ENCODE data around the gene NCK1. TPM values are rescaled to one million over a fixed set of nuclear protein-coding genes. Genes with fewer than 3 reads are reported as not detected.

Gene NCK1
- total RNA-seq, 1 donor: 41.6 TPM

DNA sequence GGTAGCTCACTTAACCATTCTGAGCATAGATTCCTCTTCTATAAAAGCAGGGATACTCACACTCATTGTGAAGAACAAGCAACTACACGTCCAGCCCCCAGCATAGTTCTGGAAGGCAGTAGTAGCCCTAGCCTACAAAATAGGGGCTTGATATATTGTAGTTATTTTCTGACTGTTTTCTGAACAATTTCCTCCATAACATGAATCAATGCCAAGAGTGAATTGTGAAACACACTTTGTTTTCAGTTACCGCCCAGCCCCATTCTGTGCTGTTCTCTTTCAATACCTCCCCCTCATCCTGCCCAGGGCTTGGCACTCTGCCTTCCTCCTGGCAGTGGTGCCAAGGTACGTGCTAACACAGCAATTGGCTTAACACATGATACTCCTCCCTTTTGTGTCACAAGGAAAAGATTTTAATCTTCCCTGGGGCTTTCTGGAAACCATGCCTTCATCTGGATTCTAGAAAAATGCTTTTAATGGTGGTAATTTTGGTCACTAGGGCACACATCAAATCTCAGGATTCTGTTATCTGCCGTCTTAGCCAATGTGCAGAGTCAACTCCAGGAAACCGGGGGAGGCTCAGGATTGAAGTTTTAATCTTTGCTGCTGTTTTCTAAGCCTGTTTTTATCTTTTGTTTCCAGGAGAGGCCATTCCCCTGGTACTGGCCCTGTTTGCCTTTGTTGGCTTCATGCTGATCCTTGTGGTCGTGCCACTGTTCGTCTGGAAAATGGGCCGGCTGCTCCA, 132.9 kb downstream of the NCK1 start:
- Histone ChIP-seq H3K79me2 (ENCODE audit: insufficient read depth, low read length) (no peaks in the 10 kb centered on the region), H3K9me3 (ENCODE audit: low read depth, low read length) (no peaks in the 10 kb centered on the region), H3K36me3 (ENCODE audit: insufficient read depth, low read length) (no peaks in the 10 kb centered on the region), H3K27ac (ENCODE audit: low read depth, low read length) (peak overlapping the region; percentile 70), H4K20me1 (ENCODE audit: insufficient read depth, low read length) (no peaks in the 10 kb centered on the region), H3K4me1 (ENCODE audit: insufficient read depth, low read length) (peaks cover 14% of the 10 kb centered on the region), H2AFZ (ENCODE audit: low read length) (peak overlapping the region; percentile 26), H3K27me3 (ENCODE audit: insufficient read depth, low read length) (no peaks in the 10 kb centered on the region), H3K4me2 (ENCODE audit: insufficient read depth, low read length) (peak overlapping the region; percentile 45), H3K4me3 (ENCODE audit: insufficient read depth, low read length) (no peak overlapping the region)
- TF ChIP-seq, protein P1, sequence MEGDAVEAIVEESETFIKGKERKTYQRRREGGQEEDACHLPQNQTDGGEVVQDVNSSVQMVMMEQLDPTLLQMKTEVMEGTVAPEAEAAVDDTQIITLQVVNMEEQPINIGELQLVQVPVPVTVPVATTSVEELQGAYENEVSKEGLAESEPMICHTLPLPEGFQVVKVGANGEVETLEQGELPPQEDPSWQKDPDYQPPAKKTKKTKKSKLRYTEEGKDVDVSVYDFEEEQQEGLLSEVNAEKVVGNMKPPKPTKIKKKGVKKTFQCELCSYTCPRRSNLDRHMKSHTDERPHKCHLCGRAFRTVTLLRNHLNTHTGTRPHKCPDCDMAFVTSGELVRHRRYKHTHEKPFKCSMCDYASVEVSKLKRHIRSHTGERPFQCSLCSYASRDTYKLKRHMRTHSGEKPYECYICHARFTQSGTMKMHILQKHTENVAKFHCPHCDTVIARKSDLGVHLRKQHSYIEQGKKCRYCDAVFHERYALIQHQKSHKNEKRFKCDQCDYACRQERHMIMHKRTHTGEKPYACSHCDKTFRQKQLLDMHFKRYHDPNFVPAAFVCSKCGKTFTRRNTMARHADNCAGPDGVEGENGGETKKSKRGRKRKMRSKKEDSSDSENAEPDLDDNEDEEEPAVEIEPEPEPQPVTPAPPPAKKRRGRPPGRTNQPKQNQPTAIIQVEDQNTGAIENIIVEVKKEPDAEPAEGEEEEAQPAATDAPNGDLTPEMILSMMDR (IDR thresholded peaks at IDR 0.05; ENCODE audit: extremely low read depth, low read depth, low read length): no peak
- DNase-seq (ENCODE audit: insufficient read length, low spot score, missing footprints): peak; percentile 79

DNA sequence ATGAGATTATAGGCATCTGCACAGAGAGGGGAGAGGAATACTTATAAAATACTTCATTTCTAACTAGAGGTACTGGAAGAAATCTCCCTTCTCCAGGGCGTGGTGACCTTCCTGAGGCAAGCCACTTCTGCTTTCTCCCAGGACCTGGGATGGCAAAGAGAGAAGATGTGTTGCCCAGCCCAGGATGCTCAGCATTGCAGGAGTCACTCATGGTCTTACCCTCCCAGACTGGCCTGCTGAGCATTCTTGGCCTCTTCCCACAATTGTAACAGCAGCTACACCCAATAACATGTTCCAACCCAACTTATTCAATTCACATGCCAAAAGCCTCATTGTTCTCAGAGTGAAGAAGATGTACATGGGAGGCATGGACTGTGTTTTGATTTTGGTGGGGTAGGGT, 133.6 kb downstream of the NCK1 start:
- Histone ChIP-seq H3K4me3 (ENCODE audit: insufficient read depth, low read length) (no peak overlapping the region), H3K4me1 (ENCODE audit: insufficient read depth, low read length) (peaks cover 14% of the 10 kb centered on the region), H3K27me3 (ENCODE audit: insufficient read depth, low read length) (no peaks in the 10 kb centered on the region), H3K27ac (ENCODE audit: low read depth, low read length) (peak overlapping the region; percentile 70), H3K36me3 (ENCODE audit: insufficient read depth, low read length) (no peaks in the 10 kb centered on the region), H2AFZ (ENCODE audit: low read length) (peak overlapping the region; percentile 26), H3K9me3 (ENCODE audit: low read depth, low read length) (no peaks in the 10 kb centered on the region), H3K4me2 (ENCODE audit: insufficient read depth, low read length) (peak overlapping the region; percentile 45), H3K79me2 (ENCODE audit: insufficient read depth, low read length) (no peaks in the 10 kb centered on the region), H4K20me1 (ENCODE audit: insufficient read depth, low read length) (no peaks in the 10 kb centered on the region)
- no peak for DNase-seq (ENCODE audit: insufficient read length, low spot score, missing footprints)
- TF ChIP-seq, protein P1 (IDR thresholded peaks at IDR 0.05; ENCODE audit: extremely low read depth, low read depth, low read length): no peak

Other genes starting within 250 kb of the NCK1 start
- gene STAG1, start 109.8 kb upstream of the NCK1 start, total RNA-seq: 56.9 and 58.6 TPM in 2 replicates
- gene SLC35G2, start 43.1 kb upstream of the NCK1 start, total RNA-seq: 8.0 and 9.7 TPM in 2 replicates
- gene IL20RB, start 95.8 kb downstream of the NCK1 start, total RNA-seq: 1.2 and 1.8 TPM in 2 replicates